RWPE1 (cell line): Measurements from ENCODE around the gene WDR7.

ENCODE experiments used
- CTCF ChIA-PET: fragments of 350-600 bp; sonication (Branson Sonifier 250); formaldehyde crosslinking; extraction: SDS; loops from one replicate; lab custom pipeline; 2021; lab: Yijun Ruan, JAX
- POLR2A ChIA-PET: fragments of 400-600 bp; formaldehyde crosslinking; extraction: SDS; loops from one replicate; lab custom pipeline; 2020; ENCODE audit warnings: antibody characterized with exemption; ENCODE audit not compliant: low non-redundant PET; lab: Yijun Ruan, JAX
- DNase-seq: peaks from one replicate; pipeline ENCODE4 v3.0.0; 2012; ENCODE audit warnings: low spot score
- H3K27ac ChIP-seq: fragments of 450-650 bp; 2 replicates; pipeline ENCODE4 v1.5.1; 2017
- TF ChIP-seq, protein P1 (sequence below): fragments of 450-650 bp; conservative IDR thresholded peaks from 2 replicates; pipeline ENCODE4 v1.5.1; 2017; ENCODE audit warnings: low read depth, mild to moderate bottlenecking

WDR7 gene

DNA sequence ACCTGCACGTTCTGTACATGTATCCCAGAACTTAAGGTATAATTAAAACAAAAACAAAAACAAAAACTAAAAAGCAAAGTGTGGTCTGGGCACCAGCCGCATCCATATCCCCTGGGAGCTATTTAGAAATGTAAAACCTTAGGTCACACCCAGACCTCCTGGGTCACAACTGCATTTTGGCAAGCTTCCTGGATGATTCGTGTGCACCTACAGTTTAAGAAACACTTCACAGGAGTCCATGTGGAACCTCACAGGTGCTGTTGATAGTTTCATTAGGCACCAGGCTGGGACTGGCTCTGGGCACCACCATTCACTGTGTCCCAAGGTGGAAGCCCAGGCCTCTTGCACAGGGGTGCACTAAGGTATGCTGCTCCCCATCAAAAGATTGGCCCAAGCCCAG is 392.1 kb downstream of the WDR7 start:
- DNase-seq: no peak
- CTCF ChIA-PET: no interaction called here
- POLR2A ChIA-PET: no interaction called here
- H3K27ac ChIP-seq: no peak overlapping the region
- TF ChIP-seq, protein P1, sequence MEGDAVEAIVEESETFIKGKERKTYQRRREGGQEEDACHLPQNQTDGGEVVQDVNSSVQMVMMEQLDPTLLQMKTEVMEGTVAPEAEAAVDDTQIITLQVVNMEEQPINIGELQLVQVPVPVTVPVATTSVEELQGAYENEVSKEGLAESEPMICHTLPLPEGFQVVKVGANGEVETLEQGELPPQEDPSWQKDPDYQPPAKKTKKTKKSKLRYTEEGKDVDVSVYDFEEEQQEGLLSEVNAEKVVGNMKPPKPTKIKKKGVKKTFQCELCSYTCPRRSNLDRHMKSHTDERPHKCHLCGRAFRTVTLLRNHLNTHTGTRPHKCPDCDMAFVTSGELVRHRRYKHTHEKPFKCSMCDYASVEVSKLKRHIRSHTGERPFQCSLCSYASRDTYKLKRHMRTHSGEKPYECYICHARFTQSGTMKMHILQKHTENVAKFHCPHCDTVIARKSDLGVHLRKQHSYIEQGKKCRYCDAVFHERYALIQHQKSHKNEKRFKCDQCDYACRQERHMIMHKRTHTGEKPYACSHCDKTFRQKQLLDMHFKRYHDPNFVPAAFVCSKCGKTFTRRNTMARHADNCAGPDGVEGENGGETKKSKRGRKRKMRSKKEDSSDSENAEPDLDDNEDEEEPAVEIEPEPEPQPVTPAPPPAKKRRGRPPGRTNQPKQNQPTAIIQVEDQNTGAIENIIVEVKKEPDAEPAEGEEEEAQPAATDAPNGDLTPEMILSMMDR: no peak

DNA sequence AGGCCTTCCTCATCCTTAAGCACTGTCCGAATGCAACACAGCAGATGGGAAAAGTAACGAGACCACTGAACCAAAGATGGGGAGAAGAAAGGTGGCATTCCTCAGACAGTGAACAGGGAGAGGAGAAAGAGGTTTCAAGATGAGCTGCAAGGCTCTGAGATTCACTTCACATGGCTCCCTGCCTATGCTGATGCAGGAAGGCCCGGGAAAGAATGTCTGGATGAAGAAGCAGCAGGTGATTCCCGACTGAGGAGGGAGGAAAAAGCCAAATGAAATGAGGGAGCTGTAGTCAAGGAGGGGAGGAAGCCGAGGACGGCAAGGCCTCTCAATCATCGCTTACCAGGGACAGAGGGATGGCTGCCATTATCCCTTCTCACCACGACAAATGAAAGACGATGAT is 397.2 kb downstream of the WDR7 start:
- no peak overlapping the region for H3K27ac ChIP-seq
- no peak for DNase-seq
- CTCF ChIA-PET: no interaction called here
- TF ChIP-seq, protein P1: no peak
- POLR2A ChIA-PET: no interaction called here

DNA sequence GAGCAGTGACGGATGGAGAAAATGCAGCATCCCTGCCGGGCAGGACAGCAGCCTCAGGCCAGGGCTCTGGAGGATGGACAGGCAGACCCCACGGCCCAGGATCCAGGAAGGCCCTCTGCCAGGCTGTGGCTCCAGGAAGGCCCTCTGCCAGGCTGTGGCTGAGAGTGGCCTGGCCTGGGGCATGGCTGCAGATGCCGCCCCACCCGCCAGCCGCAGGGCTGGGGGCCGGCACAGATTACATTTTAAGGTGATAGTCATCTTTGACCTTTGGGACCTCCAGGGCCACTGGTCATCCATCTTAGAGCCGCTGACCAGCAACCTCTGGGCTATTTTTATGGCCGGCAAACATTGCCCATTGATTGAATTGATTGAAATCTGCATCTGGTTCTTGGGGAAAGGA is 397.7 kb downstream of the WDR7 start:
- CTCF ChIA-PET: no interaction called here
- POLR2A ChIA-PET: no interaction called here
- TF ChIP-seq, protein P1: no peak
- H3K27ac ChIP-seq: no peak overlapping the region
- DNase-seq: no peak

DNA sequence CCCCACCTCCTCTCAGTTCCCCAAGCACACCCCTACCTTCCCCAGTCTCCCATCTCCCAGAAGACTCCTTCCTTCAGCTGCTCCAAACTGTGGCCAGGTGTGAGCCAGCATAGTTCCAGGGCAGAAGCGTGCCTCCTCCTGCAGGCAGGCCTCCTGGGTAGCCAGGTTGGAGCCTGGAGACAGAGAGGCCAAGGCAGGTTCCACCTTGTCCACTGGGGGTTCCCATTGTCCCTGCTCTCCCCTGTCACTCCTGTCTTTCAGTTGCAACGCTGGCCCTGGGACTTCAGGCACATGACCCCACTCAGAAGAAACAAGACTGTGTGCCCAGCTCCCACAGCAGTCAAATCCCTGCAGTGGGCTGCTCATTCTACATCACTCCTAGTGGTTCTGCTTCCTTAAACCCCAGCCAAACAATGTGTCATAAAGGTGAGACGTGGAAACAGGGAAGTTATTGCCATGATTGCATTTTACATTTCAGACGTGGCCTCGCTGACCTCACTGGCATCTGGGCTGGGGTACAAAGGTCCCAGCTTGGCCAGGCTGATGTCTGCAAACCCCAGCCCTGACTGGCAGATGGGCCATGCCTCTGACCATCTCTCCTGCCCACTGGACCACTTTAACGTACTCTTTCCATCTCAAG is 399.3 kb downstream of the WDR7 start:
- POLR2A ChIA-PET: no interaction called here
- CTCF ChIA-PET: no interaction called here
- no peak overlapping the region for H3K27ac ChIP-seq
- TF ChIP-seq, protein P1: no peak
- DNase-seq: no peak

DNA sequence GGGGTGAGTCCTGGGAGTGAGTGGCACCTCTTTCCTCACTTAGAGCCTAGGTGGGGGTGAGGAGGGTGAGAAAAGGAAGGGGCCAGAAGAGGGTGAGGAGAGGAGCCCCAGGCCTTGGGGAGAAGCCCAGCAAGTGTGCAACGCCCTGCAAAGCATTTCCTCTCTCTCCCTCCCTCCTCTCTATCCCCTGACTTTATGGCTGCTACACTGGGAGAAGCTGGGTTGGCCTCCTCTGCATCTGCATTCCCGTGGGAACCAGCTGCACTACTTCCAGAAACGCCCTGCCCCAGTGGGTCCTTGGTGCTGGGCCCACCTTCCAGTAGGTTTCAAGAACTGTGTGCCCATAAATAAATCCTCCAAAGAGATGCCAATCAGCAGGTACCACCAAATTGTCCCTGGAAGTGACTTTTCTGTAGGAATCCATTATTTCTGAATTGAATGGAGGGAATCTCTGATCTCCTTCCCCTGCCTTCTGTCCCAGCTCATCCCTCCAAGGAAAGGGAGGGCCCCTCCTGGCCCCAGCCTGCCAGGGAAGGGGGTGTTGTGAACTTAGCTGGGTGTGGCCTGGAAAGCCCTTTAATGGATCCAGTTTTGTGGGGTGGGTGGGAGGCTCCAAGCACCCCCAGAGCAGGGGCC is 400.0 kb downstream of the WDR7 start:
- ChIA-PET CTCF (no interaction called here), POLR2A (no interaction called here)
- TF ChIP-seq, protein P1: no peak
- no peak overlapping the region for H3K27ac ChIP-seq
- no peak for DNase-seq

DNA sequence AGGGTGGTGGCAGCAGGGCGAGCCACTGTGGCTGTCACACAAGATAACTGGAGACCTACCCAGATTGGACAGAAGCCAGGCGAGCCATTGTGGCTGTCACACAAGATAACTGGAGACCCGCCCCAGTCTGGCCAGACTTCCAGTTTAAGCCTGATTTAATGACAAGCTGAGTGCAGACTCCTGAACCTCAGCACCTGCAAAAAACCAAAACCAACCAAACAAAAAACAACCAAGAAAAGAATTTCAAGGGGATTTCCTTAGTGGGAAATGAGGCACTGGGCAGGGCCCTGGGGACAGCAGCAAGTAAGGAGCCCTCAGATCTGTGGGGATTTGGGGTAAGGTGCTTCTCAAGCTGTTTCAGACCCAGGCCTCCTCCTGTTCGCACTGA is 400.5 kb downstream of the WDR7 start:
- H3K27ac ChIP-seq: no peak overlapping the region
- TF ChIP-seq, protein P1: no peak
- ChIA-PET POLR2A (no interaction called here), CTCF (no interaction called here)
- DNase-seq: no peak
